Measurements from ENCODE around the gene OTUD7B.

OTUD7B gene

DNA sequence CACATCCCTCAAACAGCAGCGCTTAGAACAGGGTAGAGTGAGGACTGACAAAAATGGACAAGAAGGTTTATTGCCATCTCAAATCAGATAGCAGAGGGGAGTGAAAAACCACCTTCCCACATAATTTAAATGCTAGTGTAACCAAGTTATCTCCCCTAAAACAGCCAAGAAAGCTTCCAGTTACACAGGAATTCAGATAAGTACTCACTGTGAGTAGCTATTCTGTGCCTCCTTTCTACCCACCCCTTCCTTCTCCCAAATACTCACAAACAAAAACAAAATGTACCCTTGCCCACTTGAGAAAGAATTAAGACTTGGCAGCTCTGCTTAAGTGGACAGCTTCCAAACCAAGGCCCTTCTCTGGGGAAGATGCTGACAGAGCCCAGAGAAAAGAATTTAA lies 9.1 kb downstream of the OTUD7B start:
- TF ChIP-seq OSR1 (CRISPR knock-in tag; IDR thresholded peaks at IDR 0.05), result no peak
- peak; percentile 37 for ATAC-seq

- no peak for ATAC-seq
- TF ChIP-seq OSR1 (CRISPR knock-in tag; IDR thresholded peaks at IDR 0.05), result no peak
- no peak for TF ChIP-seq ESRRG (CRISPR knock-in tag; IDR thresholded peaks at IDR 0.05)
- no peak for TF ChIP-seq ZFP3 (CRISPR knock-in tag; IDR thresholded peaks at IDR 0.05)
- TF ChIP-seq BACH2 (CRISPR knock-in tag; IDR thresholded peaks at IDR 0.05; ENCODE audit: borderline replicate concordance), result no peak
- TF ChIP-seq ARNTL (CRISPR knock-in tag; IDR thresholded peaks at IDR 0.05; ENCODE audit: borderline replicate concordance, low read depth), result no peak
- TF ChIP-seq ZFP30 (CRISPR knock-in tag; IDR thresholded peaks at IDR 0.05), result no peak
- TF ChIP-seq, protein P1, sequence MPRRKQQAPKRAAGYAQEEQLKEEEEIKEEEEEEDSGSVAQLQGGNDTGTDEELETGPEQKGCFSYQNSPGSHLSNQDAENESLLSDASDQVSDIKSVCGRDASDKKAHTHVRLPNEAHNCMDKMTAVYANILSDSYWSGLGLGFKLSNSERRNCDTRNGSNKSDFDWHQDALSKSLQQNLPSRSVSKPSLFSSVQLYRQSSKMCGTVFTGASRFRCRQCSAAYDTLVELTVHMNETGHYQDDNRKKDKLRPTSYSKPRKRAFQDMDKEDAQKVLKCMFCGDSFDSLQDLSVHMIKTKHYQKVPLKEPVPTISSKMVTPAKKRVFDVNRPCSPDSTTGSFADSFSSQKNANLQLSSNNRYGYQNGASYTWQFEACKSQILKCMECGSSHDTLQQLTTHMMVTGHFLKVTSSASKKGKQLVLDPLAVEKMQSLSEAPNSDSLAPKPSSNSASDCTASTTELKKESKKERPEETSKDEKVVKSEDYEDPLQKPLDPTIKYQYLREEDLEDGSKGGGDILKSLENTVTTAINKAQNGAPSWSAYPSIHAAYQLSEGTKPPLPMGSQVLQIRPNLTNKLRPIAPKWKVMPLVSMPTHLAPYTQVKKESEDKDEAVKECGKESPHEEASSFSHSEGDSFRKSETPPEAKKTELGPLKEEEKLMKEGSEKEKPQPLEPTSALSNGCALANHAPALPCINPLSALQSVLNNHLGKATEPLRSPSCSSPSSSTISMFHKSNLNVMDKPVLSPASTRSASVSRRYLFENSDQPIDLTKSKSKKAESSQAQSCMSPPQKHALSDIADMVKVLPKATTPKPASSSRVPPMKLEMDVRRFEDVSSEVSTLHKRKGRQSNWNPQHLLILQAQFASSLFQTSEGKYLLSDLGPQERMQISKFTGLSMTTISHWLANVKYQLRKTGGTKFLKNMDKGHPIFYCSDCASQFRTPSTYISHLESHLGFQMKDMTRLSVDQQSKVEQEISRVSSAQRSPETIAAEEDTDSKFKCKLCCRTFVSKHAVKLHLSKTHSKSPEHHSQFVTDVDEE (CRISPR knock-in tag; IDR thresholded peaks at IDR 0.05), result no peak
- TF ChIP-seq RARB (CRISPR knock-in tag; IDR thresholded peaks at IDR 0.05), result no peak
- TF ChIP-seq ZNF70 (CRISPR knock-in tag; IDR thresholded peaks at IDR 0.05), result no peak
- TF ChIP-seq CSDC2 (CRISPR knock-in tag; IDR thresholded peaks at IDR 0.05), result no peak
- no peak for TF ChIP-seq ZC3H10 (CRISPR knock-in tag; IDR thresholded peaks at IDR 0.05)
- TF ChIP-seq, protein P2, sequence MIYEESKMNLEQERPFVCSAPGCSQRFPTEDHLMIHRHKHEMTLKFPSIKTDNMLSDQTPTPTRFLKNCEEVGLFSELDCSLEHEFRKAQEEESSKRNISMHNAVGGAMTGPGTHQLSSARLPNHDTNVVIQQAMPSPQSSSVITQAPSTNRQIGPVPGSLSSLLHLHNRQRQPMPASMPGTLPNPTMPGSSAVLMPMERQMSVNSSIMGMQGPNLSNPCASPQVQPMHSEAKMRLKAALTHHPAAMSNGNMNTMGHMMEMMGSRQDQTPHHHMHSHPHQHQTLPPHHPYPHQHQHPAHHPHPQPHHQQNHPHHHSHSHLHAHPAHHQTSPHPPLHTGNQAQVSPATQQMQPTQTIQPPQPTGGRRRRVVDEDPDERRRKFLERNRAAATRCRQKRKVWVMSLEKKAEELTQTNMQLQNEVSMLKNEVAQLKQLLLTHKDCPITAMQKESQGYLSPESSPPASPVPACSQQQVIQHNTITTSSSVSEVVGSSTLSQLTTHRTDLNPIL (CRISPR knock-in tag; IDR thresholded peaks at IDR 0.05; ENCODE audit: low read depth), result no peak
- TF ChIP-seq TCF4 (CRISPR knock-in tag; IDR thresholded peaks at IDR 0.05; ENCODE audit: borderline replicate concordance), result no peak
- TF ChIP-seq PPARA (CRISPR knock-in tag; IDR thresholded peaks at IDR 0.05; ENCODE audit: borderline replicate concordance), result no peak
- no peak for TF ChIP-seq TOX (CRISPR knock-in tag; IDR thresholded peaks at IDR 0.05; ENCODE audit: borderline replicate concordance)
- TF ChIP-seq ISL1 (CRISPR knock-in tag; IDR thresholded peaks at IDR 0.05), result no peak
- no peak for TF ChIP-seq ZNF565 (CRISPR knock-in tag; conservative IDR thresholded peaks at IDR 0.05; ENCODE audit: low read depth)
- TF ChIP-seq SNAI2 (CRISPR knock-in tag; IDR thresholded peaks at IDR 0.05), result no peak
Observed at GRCh38 chr1:149997585-149998262, 12.8 kb downstream of the OTUD7B start.

DNA sequence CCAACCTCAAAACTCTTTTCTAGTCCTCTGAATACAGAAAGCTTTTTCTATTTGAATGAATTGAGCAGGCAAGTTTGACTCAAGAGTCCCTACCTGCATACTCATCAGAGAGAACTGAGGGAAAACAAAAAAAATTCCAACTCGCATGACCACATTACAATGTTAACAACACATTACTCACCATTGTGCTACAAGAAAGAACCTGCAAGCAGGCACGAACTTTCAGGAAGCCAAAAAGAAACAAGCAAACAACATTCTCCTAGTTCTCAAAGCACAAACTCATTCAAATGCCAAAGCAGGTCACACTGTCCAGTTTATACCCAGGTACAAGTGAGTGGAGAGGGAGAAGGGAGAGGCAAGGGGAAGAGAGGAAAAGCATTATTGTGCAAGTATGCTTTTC lies 14.6 kb downstream of the OTUD7B start:
- no peak; the same call in 2 of the 3 replicates for ATAC-seq
- TF ChIP-seq PATZ1 (CRISPR knock-in tag; IDR thresholded peaks at IDR 0.05; ENCODE audit: borderline replicate concordance) (no peak), ZFP30 (CRISPR knock-in tag; IDR thresholded peaks at IDR 0.05) (no peak), TOX (CRISPR knock-in tag; IDR thresholded peaks at IDR 0.05; ENCODE audit: borderline replicate concordance) (no peak), BACH2 (CRISPR knock-in tag; IDR thresholded peaks at IDR 0.05; ENCODE audit: borderline replicate concordance) (no peak), CSDC2 (CRISPR knock-in tag; IDR thresholded peaks at IDR 0.05) (no peak), TCF4 (CRISPR knock-in tag; IDR thresholded peaks at IDR 0.05; ENCODE audit: borderline replicate concordance) (no peak), OSR1 (CRISPR knock-in tag; IDR thresholded peaks at IDR 0.05) (no peak), ZNF70 (CRISPR knock-in tag; IDR thresholded peaks at IDR 0.05) (no peak), GLIS3 (CRISPR knock-in tag; IDR thresholded peaks at IDR 0.05) (no peak)
- TF ChIP-seq, protein P1 (CRISPR knock-in tag; IDR thresholded peaks at IDR 0.05), result no peak
